ENCODE data around the gene OR5V1. TPM values are rescaled to one million over a fixed set of nuclear protein-coding genes. Genes with fewer than 3 reads are reported as not detected.
"Not testable (repeated sequence)": the region's sequence is repeated elsewhere in the genome, so short reads cannot be mapped to it uniquely, and the experiment has no call there.

Gene OR5V1
- not detected for total RNA-seq

DNA sequence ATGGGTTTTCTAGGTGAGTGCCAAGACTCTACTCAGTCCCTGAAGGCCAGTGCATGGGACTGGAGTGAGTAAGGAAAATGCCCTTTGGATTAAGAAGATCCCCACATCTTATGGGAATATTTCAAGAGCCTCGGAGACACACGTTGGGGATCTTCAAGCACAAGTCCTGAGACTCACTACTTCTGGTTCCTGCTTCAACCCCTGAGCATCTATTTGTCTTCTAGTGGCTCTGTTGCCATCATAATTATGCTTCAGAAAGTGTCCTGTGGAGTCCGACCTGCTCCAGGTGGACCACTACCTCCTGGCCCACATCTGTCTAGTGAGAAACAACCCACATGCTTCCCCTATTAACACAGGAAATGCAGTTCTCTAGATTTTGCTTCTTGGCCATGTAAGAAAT lies at the start of gene OR5V1:
OR5V1 (minus strand) TSS at position 101 of the 400 bp plus-strand sequence. CDS start 12,670 bp downstream, outside the sequence.
- FAIRE-seq (no peak), DNase-seq (ENCODE audit: low spot score in 2 of 2) (no peak)

- no peak for FAIRE-seq
- DNase-seq (ENCODE audit: low spot score in 2 of 2), result no peak
Observed at GRCh38 chr6:29414588-29414987, 45.9 kb upstream of the OR5V1 start, which contains the start of gene OR12D1. TSS of gene OR12D1 (plus strand) at chr6:29414928.

DNA sequence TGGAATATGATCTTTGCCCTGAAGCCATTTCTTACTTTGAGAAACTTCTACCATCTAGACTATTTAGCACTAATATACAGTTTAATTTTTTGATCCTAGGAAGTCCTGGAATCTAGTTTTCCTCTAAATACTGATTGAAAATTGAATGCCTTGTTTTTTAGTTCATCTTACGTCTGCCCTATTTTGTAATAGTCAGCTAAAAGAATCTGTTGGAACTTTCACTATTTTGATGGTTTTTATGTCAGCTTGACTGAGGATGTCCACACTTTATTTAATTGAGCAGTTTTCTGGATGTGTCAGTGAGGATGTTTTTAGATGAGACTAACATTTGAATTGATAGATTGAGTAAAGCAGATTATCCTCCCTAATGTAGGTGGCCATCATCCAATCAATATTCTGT lies 35.1 kb upstream of the OR5V1 start:
- no peak for DNase-seq (ENCODE audit: low spot score in 2 of 2)

DNA sequence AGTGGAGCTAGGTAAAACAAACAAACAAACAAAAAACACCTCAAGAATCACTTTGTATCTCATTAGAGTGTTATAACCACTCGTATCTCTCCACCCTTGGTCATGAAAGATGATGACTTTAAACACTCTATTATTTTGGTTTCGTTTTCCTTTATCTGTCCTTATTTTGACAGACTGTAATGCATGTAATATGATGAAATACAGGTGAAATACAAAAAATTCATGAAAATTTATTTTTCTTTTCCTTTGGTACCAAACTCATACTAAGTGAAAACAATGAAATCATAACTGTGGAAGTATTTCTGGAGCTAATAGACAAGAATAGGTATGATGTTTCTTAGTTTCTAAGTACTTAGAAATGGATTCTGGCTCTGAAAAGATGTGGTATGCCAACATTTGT lies 30.9 kb upstream of the OR5V1 start:
- DNase-seq (ENCODE audit: low spot score in 2 of 2), result no peak

More for the DNA sequence above, 35.1 kb upstream of the OR5V1 start:
- no peak for FAIRE-seq

DNA sequence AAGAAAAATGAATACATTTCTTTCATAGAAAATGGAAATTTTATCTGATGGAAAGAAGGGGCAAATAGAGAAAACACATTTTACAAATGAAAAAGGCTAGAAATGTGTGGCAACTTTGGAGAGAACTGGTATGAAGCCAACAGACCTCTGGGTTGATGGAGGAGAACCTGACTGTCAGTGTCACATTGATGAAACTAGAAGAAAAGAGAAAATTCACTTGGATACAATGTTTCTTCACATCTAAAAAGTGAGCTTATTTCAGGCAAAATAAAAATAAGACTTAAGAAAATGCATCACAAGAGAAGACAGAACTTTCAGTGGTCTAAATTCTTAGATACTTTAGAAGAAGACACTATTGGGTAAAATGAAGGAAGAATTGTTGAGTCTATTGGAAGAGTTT lies 26.7 kb upstream of the OR5V1 start, which contains the start of gene OR12D2:
OR12D2 (plus strand) TSS at position 301 of the 400 bp plus-strand sequence. CDS start 1,069 bp downstream, outside the sequence.
- DNase-seq (ENCODE audit: low spot score in 2 of 2), result no peak
- no peak for FAIRE-seq

More for the DNA sequence above, 30.9 kb upstream of the OR5V1 start:
- no peak for FAIRE-seq

- DNase-seq (ENCODE audit: low spot score in 2 of 2), result no peak
- no peak for FAIRE-seq
Observed at GRCh38 chr6:29388533-29388932, 19.9 kb upstream of the OR5V1 start.

- DNase-seq (ENCODE audit: low spot score in 2 of 2), result no peak
- no peak for FAIRE-seq
Observed at GRCh38 chr6:29376003-29376402, 7.3 kb upstream of the OR5V1 start.

DNA sequence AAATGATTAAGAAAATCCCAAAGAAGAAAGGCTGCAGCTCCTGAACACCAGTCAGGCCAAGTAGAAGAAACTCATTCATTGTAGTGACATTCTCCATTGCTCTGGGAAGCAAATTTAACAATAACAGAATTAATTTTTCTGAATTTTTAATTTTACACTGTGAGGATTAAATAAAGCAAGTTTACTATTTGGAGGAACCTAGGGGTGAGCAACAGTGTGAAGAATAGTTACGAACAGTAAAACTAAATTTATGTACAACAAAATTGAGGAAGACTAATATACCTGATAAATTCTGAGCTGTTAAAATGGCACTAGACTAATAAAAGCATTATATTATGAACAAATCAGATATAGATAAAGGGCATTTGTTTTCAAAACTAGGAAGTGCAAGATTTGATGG lies 6.5 kb upstream of the OR5V1 start, which contains the start of gene OR12D3:
OR12D3 (minus strand) TSS at position 101 of the 400 bp plus-strand sequence; CDS start at position 97, 4 bp downstream.
- no peak for DNase-seq (ENCODE audit: low spot score in 2 of 2)
- FAIRE-seq, result no peak

- no peak for FAIRE-seq
- no peak for DNase-seq (ENCODE audit: low spot score in 2 of 2)
Observed at GRCh38 chr6:29355603-29356002, 13.1 kb downstream of the OR5V1 start.

DNA sequence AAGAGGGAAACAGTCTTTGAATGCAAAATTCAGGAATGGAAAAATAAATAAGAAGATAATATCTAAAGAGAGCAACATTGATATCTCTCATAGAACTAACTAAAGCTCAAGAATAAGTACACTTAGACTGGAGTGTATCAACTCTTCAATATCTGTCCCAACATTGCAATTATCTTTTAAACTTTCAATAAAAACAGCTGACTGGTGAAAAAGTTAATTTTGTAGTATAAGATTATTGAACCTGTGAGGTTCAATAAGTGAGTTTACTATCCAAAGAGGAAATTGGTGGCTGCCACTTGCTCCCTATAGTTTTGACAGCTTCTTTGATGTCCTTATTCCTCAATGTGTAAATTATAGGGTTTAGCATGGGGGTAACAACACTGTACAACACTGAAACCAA lies 13.7 kb downstream of the OR5V1 start:
- no peak for FAIRE-seq
- no peak for DNase-seq (ENCODE audit: low spot score in 2 of 2)

- DNase-seq (ENCODE audit: low spot score in 2 of 2); FAIRE-seq: not testable (repeated sequence)
Observed at GRCh38 chr6:29349348-29349747, 19.3 kb downstream of the OR5V1 start.

GRCh38 chr6:29345380-29345779 lies 23.3 kb downstream of the OR5V1 start:
- FAIRE-seq, result no peak
- no peak for DNase-seq (ENCODE audit: low spot score in 2 of 2)

DNA sequence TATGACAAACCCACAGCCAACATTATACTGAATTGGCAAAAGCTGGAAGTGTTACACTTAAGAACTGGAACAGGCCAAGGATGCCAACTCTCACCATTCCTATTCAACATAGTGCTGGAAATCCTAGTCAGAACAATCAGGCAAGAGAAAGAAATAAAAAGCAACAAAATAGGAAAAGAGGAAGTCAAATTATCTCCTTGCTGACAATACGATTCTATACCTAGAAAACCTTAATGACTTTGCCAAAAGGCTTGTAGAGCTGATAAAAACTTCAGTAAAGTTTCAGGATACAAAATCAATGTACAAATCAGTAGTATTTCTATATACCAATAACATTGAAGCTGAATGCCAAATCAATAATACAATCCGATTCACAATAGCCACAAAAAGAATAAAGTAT lies 32.4 kb downstream of the OR5V1 start:
- FAIRE-seq (no peak), DNase-seq (ENCODE audit: low spot score in 2 of 2) (no peak)

DNA sequence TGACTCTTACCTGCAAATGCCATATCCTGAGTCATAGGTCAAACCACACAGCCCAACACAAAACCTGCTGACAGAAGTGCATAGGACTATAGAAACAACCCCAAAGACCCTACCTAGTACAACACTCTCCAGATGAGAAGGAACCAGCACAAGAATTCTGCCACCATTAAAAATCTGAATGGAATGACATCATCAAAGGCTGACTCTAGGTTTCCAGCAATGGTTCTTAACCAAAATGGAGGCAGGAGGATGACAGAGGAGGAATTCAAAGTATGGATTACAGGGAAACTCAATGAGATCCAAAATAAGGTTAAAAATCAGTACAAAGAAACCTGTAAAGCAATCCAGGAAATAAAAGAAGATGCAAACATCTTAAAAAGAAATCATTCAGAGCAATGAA lies 36.0 kb downstream of the OR5V1 start:
- DNase-seq (ENCODE audit: low spot score in 2 of 2) (no peak), FAIRE-seq (no peak)

- FAIRE-seq (no peak), DNase-seq (ENCODE audit: low spot score in 2 of 2) (no peak)
Observed at GRCh38 chr6:29325777-29326176, 42.9 kb downstream of the OR5V1 start.

- not testable (repeated sequence) for DNase-seq (ENCODE audit: low spot score in 2 of 2); FAIRE-seq
Observed at GRCh38 chr6:29323332-29323731, 45.3 kb downstream of the OR5V1 start.

- FAIRE-seq, result peak; percentile 8
Observed at GRCh38 chr6:29319931-29320330, 48.7 kb downstream of the OR5V1 start.

More at GRCh38 chr6:29319931-29320330, 48.7 kb downstream of the OR5V1 start:
- no peak for DNase-seq (ENCODE audit: low spot score in 2 of 2)

Other genes starting within 250 kb of the OR5V1 start
- not detected for gene OR2J2, start 198.0 kb downstream of the OR5V1 start, total RNA-seq
- gene OR14J1, start 67.2 kb downstream of the OR5V1 start, total RNA-seq, result not detected
- not detected for gene OR12D3, start 6.4 kb upstream of the OR5V1 start, total RNA-seq
- gene OR12D2, start 26.8 kb upstream of the OR5V1 start, total RNA-seq, result not detected
- gene OR12D1, start 46.1 kb upstream of the OR5V1 start, total RNA-seq, result not detected
- gene OR10C1, start 70.4 kb upstream of the OR5V1 start, total RNA-seq, result not detected
- not detected for gene OR11A1, start 88.2 kb upstream of the OR5V1 start, total RNA-seq
- gene OR2H1, start 88.3 kb upstream of the OR5V1 start, total RNA-seq, result under 0.01 TPM
- gene MAS1L, start 119.1 kb upstream of the OR5V1 start, total RNA-seq, result not detected
- gene UBD, start 190.9 kb upstream of the OR5V1 start, total RNA-seq, result not detected
- not detected for gene OR2H2, start 216.3 kb upstream of the OR5V1 start, total RNA-seq